Measurements from ENCODE around the gene RAD54L2.

Gene RAD54L2

DNA sequence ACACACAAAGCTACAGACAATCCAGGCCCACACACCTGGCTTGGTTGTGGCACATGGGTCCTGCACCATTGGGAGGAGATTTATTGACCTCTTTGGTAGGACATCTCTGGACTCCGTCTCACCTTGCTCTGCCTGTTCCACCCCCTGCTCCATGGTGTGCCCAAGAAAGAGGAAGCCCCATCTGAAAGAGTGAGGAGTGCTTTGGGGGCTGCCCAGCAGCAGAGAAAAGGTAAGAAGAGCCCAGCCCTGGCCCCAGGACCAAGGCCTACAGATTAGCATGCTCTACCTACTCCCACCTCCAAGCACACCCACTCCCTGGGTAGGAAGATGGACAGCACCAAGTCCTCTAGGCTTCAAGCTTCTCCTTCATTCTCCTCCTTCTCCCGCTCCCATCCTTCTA lies 35.5 kb upstream of the RAD54L2 start:
- Histone ChIP-seq H3K27me3 (ENCODE audit: insufficient read depth, poor library complexity, severe bottlenecking) (no peaks in the 10 kb centered on the region), H3K4me3 (replicated peaks; ENCODE audit: insufficient read depth, low read length) (no peak overlapping the region), H3K27ac (replicated peaks) (no peak overlapping the region)
- TF ChIP-seq GABPA (IDR thresholded peaks at IDR 0.05; ENCODE audit: low read depth) (no peak), SPI1 (IDR thresholded peaks at IDR 0.05; ENCODE audit: borderline replicate concordance, low read depth) (peak; percentile 53; the same call in 1 of the 2 replicates), POLR2AphosphoS5 (IDR thresholded peaks at IDR 0.05; ENCODE audit: low read depth) (no peak), REST (IDR thresholded peaks at IDR 0.05; ENCODE audit: insufficient replicate concordance, low read depth) (no peak)
- TF ChIP-seq, protein P1, sequence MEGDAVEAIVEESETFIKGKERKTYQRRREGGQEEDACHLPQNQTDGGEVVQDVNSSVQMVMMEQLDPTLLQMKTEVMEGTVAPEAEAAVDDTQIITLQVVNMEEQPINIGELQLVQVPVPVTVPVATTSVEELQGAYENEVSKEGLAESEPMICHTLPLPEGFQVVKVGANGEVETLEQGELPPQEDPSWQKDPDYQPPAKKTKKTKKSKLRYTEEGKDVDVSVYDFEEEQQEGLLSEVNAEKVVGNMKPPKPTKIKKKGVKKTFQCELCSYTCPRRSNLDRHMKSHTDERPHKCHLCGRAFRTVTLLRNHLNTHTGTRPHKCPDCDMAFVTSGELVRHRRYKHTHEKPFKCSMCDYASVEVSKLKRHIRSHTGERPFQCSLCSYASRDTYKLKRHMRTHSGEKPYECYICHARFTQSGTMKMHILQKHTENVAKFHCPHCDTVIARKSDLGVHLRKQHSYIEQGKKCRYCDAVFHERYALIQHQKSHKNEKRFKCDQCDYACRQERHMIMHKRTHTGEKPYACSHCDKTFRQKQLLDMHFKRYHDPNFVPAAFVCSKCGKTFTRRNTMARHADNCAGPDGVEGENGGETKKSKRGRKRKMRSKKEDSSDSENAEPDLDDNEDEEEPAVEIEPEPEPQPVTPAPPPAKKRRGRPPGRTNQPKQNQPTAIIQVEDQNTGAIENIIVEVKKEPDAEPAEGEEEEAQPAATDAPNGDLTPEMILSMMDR (IDR thresholded peaks at IDR 0.05; ENCODE audit: insufficient read depth, low read length): no peak
- no peak for DNase-seq (ENCODE audit: low read depth in 1 of 2, low spot score in 1 of 2)

- no peak overlapping the region for H3K27ac ChIP-seq (replicated peaks)
- H3K27me3 ChIP-seq (ENCODE audit: insufficient read depth, poor library complexity, severe bottlenecking): no peaks in the 10 kb centered on the region
- TF ChIP-seq POLR2AphosphoS5 (IDR thresholded peaks at IDR 0.05; ENCODE audit: low read depth) (no peak), SPI1 (IDR thresholded peaks at IDR 0.05; ENCODE audit: borderline replicate concordance, low read depth) (no peak), GABPA (IDR thresholded peaks at IDR 0.05; ENCODE audit: low read depth) (no peak), REST (IDR thresholded peaks at IDR 0.05; ENCODE audit: insufficient replicate concordance, low read depth) (no peak)
- TF ChIP-seq, protein P1 (IDR thresholded peaks at IDR 0.05; ENCODE audit: insufficient read depth, low read length): no peak
- no peak overlapping the region for H3K4me3 ChIP-seq (replicated peaks; ENCODE audit: insufficient read depth, low read length)
- DNase-seq (ENCODE audit: low read depth in 1 of 2, low spot score in 1 of 2): no peak
These were observed 30.3 kb upstream of the RAD54L2 start for GRCh38 chr3:51508255-51508654.

DNA sequence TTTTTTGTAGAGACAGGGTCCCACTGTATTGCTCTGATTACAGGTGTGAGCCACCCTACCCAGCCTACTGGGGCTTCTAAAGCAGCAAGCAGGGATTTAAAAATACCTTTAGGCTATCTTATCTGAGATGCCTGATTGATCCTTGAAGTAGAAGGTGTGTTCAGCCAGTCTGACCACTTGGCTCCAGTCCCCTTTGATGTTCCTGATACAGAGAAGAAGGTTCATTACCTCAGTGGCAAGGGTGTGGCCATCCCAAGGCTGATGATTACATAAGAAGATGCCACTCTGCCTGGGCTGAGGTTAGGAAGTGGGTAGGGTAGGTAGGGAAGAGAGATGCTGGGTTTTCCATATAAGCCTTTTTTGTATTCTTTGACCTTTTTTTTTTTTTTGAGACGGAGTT lies 27.5 kb upstream of the RAD54L2 start:
- Histone ChIP-seq H3K4me3 (replicated peaks; ENCODE audit: insufficient read depth, low read length) (no peak overlapping the region), H3K27me3 (ENCODE audit: insufficient read depth, poor library complexity, severe bottlenecking) (no peaks in the 10 kb centered on the region), H3K27ac (replicated peaks) (no peak overlapping the region)
- TF ChIP-seq SPI1 (IDR thresholded peaks at IDR 0.05; ENCODE audit: borderline replicate concordance, low read depth): no peak
- no peak for TF ChIP-seq POLR2AphosphoS5 (IDR thresholded peaks at IDR 0.05; ENCODE audit: low read depth)
- no peak for TF ChIP-seq GABPA (IDR thresholded peaks at IDR 0.05; ENCODE audit: low read depth)
- TF ChIP-seq, protein P1 (IDR thresholded peaks at IDR 0.05; ENCODE audit: insufficient read depth, low read length): no peak
- no peak for TF ChIP-seq REST (IDR thresholded peaks at IDR 0.05; ENCODE audit: insufficient replicate concordance, low read depth)
- DNase-seq (ENCODE audit: low read depth in 1 of 2, low spot score in 1 of 2): no peak

Data from HL-60 (cell line).